IMR-90 (cell line): ENCODE data around the gene CYP24A1. TPM values are rescaled to one million over a fixed set of nuclear protein-coding genes. Genes with fewer than 3 reads are reported as not detected.

Experiments
- ATAC-seq: fragments of 200-7000 bp; cut with Tn5 transposase; 2 replicates; pipeline ENCODE4 v1.9.1; 2020; ENCODE audit warnings: low read depth, mild to moderate bottlenecking, moderate library complexity
- BruUV-seq: library from RNA; stranded (reverse); fragments of 400-500 nt; replicated peaks from 2 replicates; lab custom pipeline; 2021; lab: Mats Ljungman, UMichigan
- CTCF ChIA-PET: fragments of 300-600 bp; formaldehyde crosslinking; extraction: SDS; loops from one replicate; lab custom pipeline; 2021; ENCODE audit warnings: antibody characterized with exemption; lab: Yijun Ruan, JAX
- POLR2A ChIA-PET: fragments of 300-600 bp; sonication (Branson Sonifier 250); formaldehyde crosslinking; loops from one replicate; lab custom pipeline; 2022; ENCODE audit warnings: antibody characterized with exemption; ENCODE audit not compliant: unreplicated experiment; lab: Charles Lee
- DNase-seq: peaks from one replicate; pipeline ENCODE4 v3.0.0; 2013
- H2AFZ ChIP-seq: replicated peaks from 2 replicates; pipeline ENCODE3; 2013; ENCODE audit warnings: low read length, mild to moderate bottlenecking; ENCODE audit not compliant: poor library complexity
- H2AK5ac ChIP-seq: 2 replicates; pipeline ENCODE4 v1.6.1; 2013; ENCODE audit warnings: low read depth, low read length, inconsistent platforms
- H2AK9ac ChIP-seq: replicated peaks from 2 replicates; pipeline ENCODE3; 2013; ENCODE audit warnings: mild to moderate bottlenecking, low read depth, low read length, moderate library complexity; ENCODE audit not compliant: poor library complexity
- H2BK120ac ChIP-seq: 2 replicates; pipeline ENCODE4 v1.6.1; 2013; ENCODE audit warnings: low read depth, low read length, inconsistent platforms
- H2BK15ac ChIP-seq: 3 replicates; pipeline ENCODE4 v1.6.1; 2013; ENCODE audit warnings: low read depth, low read length, inconsistent platforms
- H2BK20ac ChIP-seq: 2 replicates; pipeline ENCODE4 v1.6.1; 2013; ENCODE audit warnings: low read depth, mild to moderate bottlenecking, inconsistent platforms, low read length, moderate library complexity
- H2BK5ac ChIP-seq: 2 replicates; pipeline ENCODE4 v1.6.1; 2013; ENCODE audit warnings: mild to moderate bottlenecking, low read depth, low read length, inconsistent platforms; ENCODE audit not compliant: poor library complexity, severe bottlenecking
- H3K14ac ChIP-seq: replicated peaks from 2 replicates; pipeline ENCODE4 v1.6.1; 2013; ENCODE audit warnings: low read depth, low read length, inconsistent platforms
- H3K18ac ChIP-seq: 2 replicates; pipeline ENCODE4 v1.6.1; 2013; ENCODE audit warnings: low read depth, low read length, control low read depth
- H3K23ac ChIP-seq: 2 replicates; pipeline ENCODE4 v1.6.1; 2013; ENCODE audit warnings: low read depth, low read length, inconsistent platforms
- H3K27ac ChIP-seq: 2 replicates; pipeline ENCODE4 v1.5.1; 2013; ENCODE audit warnings: mild to moderate bottlenecking, control low read depth, low read length; ENCODE audit not compliant: insufficient read depth
- H3K27me3 ChIP-seq: 2 replicates; pipeline ENCODE4 v1.6.1; 2013; ENCODE audit warnings: low read length; ENCODE audit not compliant: control insufficient read depth, insufficient read depth
- H3K36me3 ChIP-seq: 2 replicates; pipeline ENCODE4 v1.6.1; 2013; ENCODE audit warnings: low read length, mixed read lengths; ENCODE audit not compliant: control insufficient read depth, insufficient read depth
- H3K4ac ChIP-seq: 2 replicates; pipeline ENCODE4 v1.6.1; 2013; ENCODE audit warnings: low read depth, low read length, inconsistent platforms
- H3K4me1 ChIP-seq: 2 replicates; pipeline ENCODE4 v1.6.1; 2013; ENCODE audit warnings: low read length, mixed read lengths; ENCODE audit not compliant: control insufficient read depth, insufficient read depth
- H3K4me2 ChIP-seq: 2 replicates; pipeline ENCODE4 v1.6.1; 2013; ENCODE audit warnings: low read depth, mild to moderate bottlenecking, control low read depth, low read length, moderate library complexity
- H3K4me3 ChIP-seq: 2 replicates; pipeline ENCODE4 v1.5.1; 2013; ENCODE audit warnings: low read depth, mild to moderate bottlenecking, control low read depth, low read length, moderate library complexity; ENCODE audit not compliant: insufficient read depth
- H3K56ac ChIP-seq: 2 replicates; pipeline ENCODE4 v1.6.1; 2013; ENCODE audit warnings: low read length, inconsistent platforms; ENCODE audit not compliant: insufficient read depth; ENCODE audit errors: extremely low read depth
- H3K79me1 ChIP-seq, 2 experiments: 2 replicates each; pipeline ENCODE4 v1.6.1; 2013; ENCODE audit warnings: low read length in 2 of 2, inconsistent platforms in 1 of 2, low read depth in 1 of 2
- H3K9ac ChIP-seq: 2 replicates; pipeline ENCODE4 v1.6.1; 2013; ENCODE audit warnings: low read depth, low read length, control low read depth
- H3K9me1 ChIP-seq: 2 replicates; pipeline ENCODE4 v1.6.1; 2013; ENCODE audit warnings: low read length, inconsistent platforms; ENCODE audit not compliant: insufficient read depth
- H3K9me3 ChIP-seq: 2 replicates; pipeline ENCODE4 v1.6.1; 2013; ENCODE audit warnings: low read length; ENCODE audit not compliant: control insufficient read depth, insufficient read depth
- H4K20me1 ChIP-seq: 2 replicates; pipeline ENCODE4 v1.6.1; 2013; ENCODE audit warnings: low read length, inconsistent platforms; ENCODE audit not compliant: insufficient read depth
- H4K5ac ChIP-seq: 2 replicates; pipeline ENCODE4 v1.6.1; 2013; ENCODE audit warnings: mild to moderate bottlenecking, low read depth, low read length, control low read depth
- H4K8ac ChIP-seq, 2 experiments: 2 replicates each; pipeline ENCODE4 v1.6.1; 2013; ENCODE audit warnings: low read depth in 2 of 2, low read length in 2 of 2, control low read depth in 1 of 2, inconsistent platforms in 1 of 2
- H4K91ac ChIP-seq: 2 replicates; pipeline ENCODE4 v1.6.1; 2013; ENCODE audit warnings: low read depth, low read length, inconsistent platforms; ENCODE audit not compliant: insufficient read depth
- RAD21 ChIP-seq: IDR thresholded peaks from 2 replicates; pipeline ENCODE4 v1.6.1; 2012; ENCODE audit warnings: low read length, improper control_type of control experiment
- SMC3 ChIP-seq: fragments of 150-350 bp; IDR thresholded peaks from 2 replicates; pipeline ENCODE4 v1.6.1; 2016; ENCODE audit warnings: low read depth, mild to moderate bottlenecking, antibody characterized with exemption, low read length, moderate library complexity
- WGBS, 2 experiments: methylation state at CpG; one replicate each; pipeline versions ENCODE4 v1.1.5 to v1.1.7; 2013; ENCODE audit warnings: missing lambda C conversion rate in 2 of 2; ENCODE audit not compliant: insufficient read length in 1 of 2; ENCODE audit errors: extremely low coverage in 2 of 2; 5-methylcytosine and 5-hydroxymethylcytosine counted together
- dilution Hi-C: fragments of 300-500 bp; cut with HindIII; formaldehyde crosslinking; loops from one replicate; pipeline ENCODE4 v1.14.3; 2018; ENCODE audit warnings: low sequenced_read_pairs; ENCODE audit not compliant: unreplicated experiment
- in situ Hi-C: fragments of 300-500 bp; cut with MboI; formaldehyde crosslinking; loops from 3 replicates; pipeline ENCODE4 v1.14.3; 2019; ENCODE audit warnings: low sequenced_read_pairs, inconsistent platforms, mixed read lengths
- intact Hi-C: fragments of 100-400 bp; cut with micrococcal nuclease; formaldehyde crosslinking; loops from 2 replicates; pipeline ENCODE4 v1.10.0; 2022
- polyA plus RNA-seq, 3 experiments: library from polyadenylated mRNA; depleted of rRNA; stranded (reverse); fragments of >200 nt; gene quantifications; 2 replicates each; pipeline ENCODE4 v1.2.3, GENCODE V29; 2012; ENCODE audit warnings: low replicate concordance in 1 of 3
- total RNA-seq: library from RNA; depleted of rRNA; stranded (reverse); fragments of >200 nt; gene quantifications from 2 replicates; pipeline ENCODE4 v1.2.3, GENCODE V29; 2012
- TF ChIP-seq, protein P1 (sequence below): conservative IDR thresholded peaks from 2 replicates; pipeline ENCODE4 v1.5.1; 2012; ENCODE audit warnings: mild to moderate bottlenecking, low read depth, low read length, improper control_type of control experiment
- TF ChIP-seq, protein P2 (sequence below): fragments of 150-350 bp; IDR thresholded peaks from 2 replicates; pipeline ENCODE4 v1.6.1; 2016; ENCODE audit warnings: low read depth, mild to moderate bottlenecking, low read length, moderate library complexity, borderline replicate concordance

CYP24A1 gene
- total and polyA plus RNA-seq, 2 of the 4 experiments (the other 2 are of a cell fraction): not detected

DNA sequence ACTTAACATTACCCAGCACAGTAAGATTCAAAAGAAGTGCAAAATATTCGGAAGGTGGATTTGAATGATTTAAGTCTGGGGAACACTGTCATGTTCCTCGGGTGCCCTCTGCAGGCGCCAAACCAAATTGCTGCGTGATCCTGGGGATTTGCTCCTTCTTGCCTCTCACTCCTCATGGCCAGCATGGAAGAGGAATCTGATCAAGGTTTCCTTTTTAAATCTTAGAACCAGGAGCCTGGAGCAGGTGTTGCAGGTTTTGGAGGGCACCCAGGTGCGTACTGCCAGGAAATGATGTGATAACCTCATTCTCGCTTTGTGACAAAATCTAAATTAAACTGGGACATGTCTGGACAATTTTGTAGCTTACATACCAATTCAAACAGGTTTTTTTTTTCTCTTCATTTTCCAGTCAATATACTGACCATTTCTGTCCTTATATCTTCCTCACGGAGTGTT lies 26.0 kb upstream of the CYP24A1 start:
- ChIA-PET POLR2A (interaction anchor here (0.7 kb wide), 1 partner anchor 105 kb away, joined by 3 read pairs; no protein-coding TSS in a partner anchor), CTCF (interaction anchor here (0.9 to 4.9 kb wide), 14 partner anchors 19 to 255 kb away, joined by 3 to 66 read pairs (median 4); no protein-coding TSS in a partner anchor)
- Histone ChIP-seq H3K9me1 (peaks cover 2% of the 10 kb centered on the region; the same call in 1 of the 2 replicates), H2BK5ac (no peak overlapping the region), H3K4me2 (no peak overlapping the region), H2BK120ac (no peak overlapping the region), H3K27ac (no peak overlapping the region), H3K4me3 (no peak overlapping the region), H4K8ac (no peak overlapping the region), H3K27me3 (peaks cover 10% of the 10 kb centered on the region; the same call in 1 of the 2 replicates), H3K9ac (no peak overlapping the region), H2BK15ac (no peak overlapping the region), H3K56ac (no peak overlapping the region), H4K20me1 (no peaks in the 10 kb centered on the region), H3K18ac (no peak overlapping the region), H2BK20ac (no peak overlapping the region), H4K91ac (no peak overlapping the region), H3K23ac (no peak overlapping the region), H3K4me1 (no peaks in the 10 kb centered on the region), H2AK9ac (no peak overlapping the region), H4K5ac (no peak overlapping the region), H3K79me1 (no peaks in the 10 kb centered on the region), H3K36me3 (no peaks in the 10 kb centered on the region), H3K14ac (no peak overlapping the region), H3K4ac (no peak overlapping the region), H3K9me3 (no peaks in the 10 kb centered on the region), H2AFZ (no peak overlapping the region), H2AK5ac (no peak overlapping the region)
- intact Hi-C loops: loop anchor here (1.0 to 5.0 kb wide), 4 partner anchors 52 to 622 kb away; no protein-coding TSS in a partner anchor
- dilution Hi-C loops: loop anchor here (25.0 kb wide), 1 partner anchor 112 kb away; no protein-coding TSS in a partner anchor
- WGBS, 2 experiments: 7% methylated on average over 3 of the region's 7 CpGs; no CpG with 5 or more reads in 1 of the 2 experiments
- TF ChIP-seq, protein P1, sequence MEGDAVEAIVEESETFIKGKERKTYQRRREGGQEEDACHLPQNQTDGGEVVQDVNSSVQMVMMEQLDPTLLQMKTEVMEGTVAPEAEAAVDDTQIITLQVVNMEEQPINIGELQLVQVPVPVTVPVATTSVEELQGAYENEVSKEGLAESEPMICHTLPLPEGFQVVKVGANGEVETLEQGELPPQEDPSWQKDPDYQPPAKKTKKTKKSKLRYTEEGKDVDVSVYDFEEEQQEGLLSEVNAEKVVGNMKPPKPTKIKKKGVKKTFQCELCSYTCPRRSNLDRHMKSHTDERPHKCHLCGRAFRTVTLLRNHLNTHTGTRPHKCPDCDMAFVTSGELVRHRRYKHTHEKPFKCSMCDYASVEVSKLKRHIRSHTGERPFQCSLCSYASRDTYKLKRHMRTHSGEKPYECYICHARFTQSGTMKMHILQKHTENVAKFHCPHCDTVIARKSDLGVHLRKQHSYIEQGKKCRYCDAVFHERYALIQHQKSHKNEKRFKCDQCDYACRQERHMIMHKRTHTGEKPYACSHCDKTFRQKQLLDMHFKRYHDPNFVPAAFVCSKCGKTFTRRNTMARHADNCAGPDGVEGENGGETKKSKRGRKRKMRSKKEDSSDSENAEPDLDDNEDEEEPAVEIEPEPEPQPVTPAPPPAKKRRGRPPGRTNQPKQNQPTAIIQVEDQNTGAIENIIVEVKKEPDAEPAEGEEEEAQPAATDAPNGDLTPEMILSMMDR: peak; percentile 99
- TF ChIP-seq, protein P2, sequence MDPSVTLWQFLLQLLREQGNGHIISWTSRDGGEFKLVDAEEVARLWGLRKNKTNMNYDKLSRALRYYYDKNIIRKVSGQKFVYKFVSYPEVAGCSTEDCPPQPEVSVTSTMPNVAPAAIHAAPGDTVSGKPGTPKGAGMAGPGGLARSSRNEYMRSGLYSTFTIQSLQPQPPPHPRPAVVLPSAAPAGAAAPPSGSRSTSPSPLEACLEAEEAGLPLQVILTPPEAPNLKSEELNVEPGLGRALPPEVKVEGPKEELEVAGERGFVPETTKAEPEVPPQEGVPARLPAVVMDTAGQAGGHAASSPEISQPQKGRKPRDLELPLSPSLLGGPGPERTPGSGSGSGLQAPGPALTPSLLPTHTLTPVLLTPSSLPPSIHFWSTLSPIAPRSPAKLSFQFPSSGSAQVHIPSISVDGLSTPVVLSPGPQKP: no peak
- TF ChIP-seq SMC3 (peak; percentile 99), RAD21 (peak; percentile 98)
- DNase-seq: peak; percentile 73
- peak; percentile 90 for ATAC-seq
- in situ Hi-C loops: loop anchor here (5.0 to 25.0 kb wide), 3 partner anchors 97 to 625 kb away; no protein-coding TSS in a partner anchor
- no TSS peak for BruUV-seq
